NCI-H146 (cell line): Measurements from ENCODE around the gene SWT1.
"Not testable (repeated sequence)": the region's sequence is repeated elsewhere in the genome, so short reads cannot be mapped to it uniquely, and the experiment has no call there.

Experiments
- DNase-seq: peaks from one replicate; lab custom pipeline; 2025; lab: John Stamatoyannopoulos, UW

Gene SWT1

DNA sequence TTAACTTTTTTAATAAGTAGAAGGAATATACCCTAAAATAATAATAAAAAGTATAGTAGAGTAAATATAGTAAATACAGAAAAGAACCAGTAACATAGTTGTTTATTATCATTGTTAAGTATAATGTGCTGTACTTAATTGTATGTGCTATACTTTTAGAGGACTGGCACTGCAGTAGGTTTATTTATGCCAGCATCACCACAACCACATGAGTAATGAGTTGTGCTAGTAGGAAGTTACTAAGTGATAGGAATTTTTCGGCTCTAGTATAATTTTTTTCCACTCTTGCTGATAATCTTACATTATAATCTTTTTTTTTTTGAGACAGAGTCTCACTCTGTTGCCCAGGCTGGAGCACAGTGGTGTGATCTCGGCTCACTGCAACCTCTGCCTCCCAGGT, 88.5 kb downstream of the SWT1 start:
- no peak for DNase-seq

GRCh38 chr1:185249563-185249962, 92.6 kb downstream of the SWT1 start:
- DNase-seq: no peak

- DNase-seq: no peak
Measured at GRCh38 chr1:185250063-185250462, 93.1 kb downstream of the SWT1 start.

DNA sequence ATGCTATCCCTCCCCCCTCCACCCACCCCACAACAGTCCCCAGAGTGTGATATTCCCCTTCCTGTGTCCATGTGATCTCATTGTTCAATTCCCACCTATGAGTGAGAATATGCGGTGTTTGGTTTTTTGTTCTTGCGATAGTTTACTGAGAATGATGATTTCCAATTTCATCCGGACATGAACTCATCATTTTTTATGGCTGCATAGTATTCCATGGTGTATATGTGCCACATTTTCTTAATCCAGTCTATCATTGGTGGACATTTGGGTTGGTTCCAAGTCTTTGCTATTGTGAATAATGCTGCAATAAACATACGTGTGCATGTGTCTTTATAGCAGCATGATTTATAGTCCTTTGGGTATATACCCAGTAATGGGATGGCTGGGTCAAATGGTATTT, 95.0 kb downstream of the SWT1 start:
- DNase-seq: not testable (repeated sequence)

DNA sequence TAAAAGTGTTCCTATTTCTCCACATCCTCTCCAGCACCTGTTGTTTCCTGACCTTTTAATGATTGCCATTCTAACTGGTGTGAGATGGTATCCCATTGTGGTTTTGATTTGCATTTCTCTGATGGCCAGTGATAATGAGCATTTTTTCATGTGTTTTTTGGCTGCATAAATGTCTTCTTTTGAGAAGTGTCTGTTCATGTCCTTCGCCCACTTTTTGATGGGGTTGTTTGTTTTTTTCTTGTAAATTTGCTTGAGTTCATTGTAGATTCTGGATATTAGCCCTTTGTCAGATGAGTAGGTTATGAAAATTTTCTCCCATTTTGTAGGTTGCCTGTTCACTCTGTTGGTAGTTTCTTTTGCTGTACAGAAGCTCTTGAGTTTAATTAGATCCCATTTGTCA, 95.4 kb downstream of the SWT1 start:
- not testable (repeated sequence) for DNase-seq

DNA sequence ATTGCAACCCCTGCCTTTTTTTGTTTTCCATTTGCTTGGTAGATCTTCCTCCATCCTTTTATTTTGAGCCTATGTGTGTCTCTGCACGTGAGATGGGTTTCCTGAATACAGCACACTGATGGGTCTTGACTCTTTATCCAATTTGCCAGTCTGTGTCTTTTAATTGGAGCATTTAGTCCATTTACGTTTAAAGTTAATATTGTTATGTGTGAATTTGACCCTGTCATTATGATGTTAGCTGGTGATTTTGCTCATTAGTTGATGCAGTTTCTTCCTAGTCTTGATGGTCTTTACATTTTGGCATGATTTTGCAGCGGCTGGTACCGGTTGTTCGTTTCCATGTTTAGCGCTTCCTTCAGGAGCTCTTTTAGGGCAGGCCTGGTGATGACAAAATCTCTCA, 98.6 kb downstream of the SWT1 start:
- not testable (repeated sequence) for DNase-seq

- DNase-seq: peak; percentile 35
Measured at GRCh38 chr1:185257116-185257949, 100.4 kb downstream of the SWT1 start.

- DNase-seq: no peak
Measured at GRCh38 chr1:185257950-185258208, 100.9 kb downstream of the SWT1 start.

GRCh38 chr1:185258676-185259075, 101.7 kb downstream of the SWT1 start:
- DNase-seq: no peak

- no peak for DNase-seq
Measured at GRCh38 chr1:185260611-185261010, 103.6 kb downstream of the SWT1 start.

DNA sequence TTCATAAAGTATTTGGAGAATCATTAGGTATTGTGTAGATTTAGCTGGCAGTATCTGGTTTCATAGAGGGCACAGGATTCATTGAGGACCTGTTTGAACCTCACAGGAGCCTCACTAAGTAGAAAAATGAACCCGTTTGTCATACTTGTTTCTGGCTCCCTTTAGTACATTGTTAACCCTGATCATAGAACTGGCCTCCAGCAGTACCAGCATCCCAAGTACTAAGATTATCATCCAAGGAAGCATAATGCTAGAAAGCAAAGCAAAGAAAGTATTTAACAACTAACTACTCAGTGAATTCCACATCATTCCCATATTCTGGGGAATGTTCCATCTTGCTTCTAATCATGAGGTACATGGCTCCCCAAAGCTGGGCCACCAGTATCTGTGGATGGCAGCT, 105.2 kb downstream of the SWT1 start:
- DNase-seq: no peak

DNA sequence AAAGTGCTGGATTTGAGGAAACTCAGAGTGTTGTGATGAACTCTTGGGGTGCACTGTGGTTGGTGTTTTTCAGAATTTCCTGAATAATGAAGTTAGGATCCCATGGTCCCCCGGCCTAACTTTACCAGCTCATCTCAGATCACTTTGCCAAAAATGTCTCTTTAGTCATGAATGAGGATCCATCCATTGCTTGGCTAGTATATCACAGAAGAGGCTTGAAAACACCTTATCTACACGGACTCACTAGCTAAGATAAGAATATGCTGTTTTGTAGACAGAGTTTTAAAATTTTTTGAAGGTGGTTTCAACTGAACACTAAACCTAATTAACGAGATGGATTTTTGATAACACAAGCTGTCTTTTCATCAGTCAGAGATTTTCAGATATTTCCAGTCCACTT, 106.3 kb downstream of the SWT1 start:
- no peak for DNase-seq

- DNase-seq: no peak
Measured at GRCh38 chr1:185263780-185264179, 106.8 kb downstream of the SWT1 start.

DNA sequence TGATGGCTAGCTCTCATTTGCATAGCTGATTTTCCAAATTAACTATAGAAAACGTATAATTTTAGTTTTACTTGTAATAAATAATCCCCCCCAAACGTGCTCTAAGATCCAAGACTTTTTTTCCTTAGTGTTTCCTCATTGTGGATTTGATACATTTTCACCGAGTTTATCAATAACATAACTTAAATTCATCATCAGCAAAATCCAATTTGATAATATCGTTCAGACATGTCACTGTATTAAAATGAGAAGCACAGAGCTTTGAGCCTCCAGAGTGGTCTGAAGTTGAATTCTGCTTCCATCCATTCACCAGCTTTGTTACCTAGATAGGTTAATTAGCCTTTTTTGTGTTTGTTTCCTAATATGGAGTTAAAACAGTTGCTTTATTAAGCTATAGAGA, 108.3 kb downstream of the SWT1 start:
- no peak for DNase-seq

GRCh38 chr1:185267301-185267700, 110.3 kb downstream of the SWT1 start:
- no peak for DNase-seq

DNA sequence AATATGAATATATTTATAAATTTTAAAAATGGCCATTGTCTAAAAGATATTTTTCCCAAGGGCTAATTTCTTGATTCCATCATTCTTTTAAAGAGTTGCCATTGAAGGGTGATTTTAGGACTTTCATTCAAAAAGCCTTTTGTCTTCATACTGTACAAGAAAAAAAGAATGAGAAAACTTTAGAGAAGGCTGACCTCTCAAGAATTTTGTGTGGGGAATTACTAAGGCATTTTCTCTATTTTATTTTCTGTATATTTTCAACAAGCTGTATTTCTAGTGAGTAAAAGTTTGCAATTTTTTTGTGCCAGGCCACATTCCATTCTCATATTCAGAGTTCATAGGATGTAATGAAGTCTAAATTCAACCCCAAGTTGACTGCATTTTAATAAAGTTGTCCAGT, 110.7 kb downstream of the SWT1 start:
- DNase-seq: no peak

GRCh38 chr1:185268352-185268751, 111.4 kb downstream of the SWT1 start:
- DNase-seq: no peak

DNA sequence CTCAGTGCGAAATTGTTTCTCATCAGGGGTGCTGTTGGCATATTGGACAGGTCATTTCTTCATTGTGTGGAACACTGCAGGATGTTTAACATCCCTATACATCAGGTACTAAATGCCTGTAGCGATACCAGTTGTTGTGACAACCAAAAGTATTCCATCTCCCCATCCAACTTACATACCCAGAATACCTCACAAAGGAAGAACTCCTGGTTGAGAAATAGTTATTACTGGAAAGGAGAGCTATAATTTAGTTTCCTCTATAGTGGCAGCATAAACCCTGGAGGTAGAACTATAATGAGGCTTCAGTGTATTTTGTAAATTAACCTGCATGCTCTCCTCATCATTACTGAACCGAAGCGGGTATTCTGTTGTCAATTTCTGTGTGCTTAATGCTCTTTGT, 115.0 kb downstream of the SWT1 start:
- DNase-seq: peak; percentile 47

DNA sequence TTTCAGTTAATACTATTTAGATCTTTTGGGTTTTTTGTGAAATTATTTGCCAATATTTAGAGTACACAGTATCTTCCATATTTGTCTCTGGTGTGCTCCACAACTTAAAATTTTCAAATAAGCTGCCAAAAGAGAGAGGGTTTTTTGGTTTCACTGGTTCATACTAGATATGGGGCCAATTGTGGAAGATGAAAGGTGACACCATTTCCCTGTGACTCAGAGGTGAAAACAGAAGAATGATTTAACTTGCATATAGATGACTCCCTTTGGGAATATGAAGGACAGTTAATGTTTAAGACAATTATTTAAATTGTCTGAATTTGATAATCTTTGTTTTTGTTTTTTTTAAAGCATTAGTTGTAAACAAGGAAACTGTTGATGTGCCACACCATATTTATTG, 122.6 kb downstream of the SWT1 start:
- DNase-seq: no peak

GRCh38 chr1:185280589-185280988, 123.6 kb downstream of the SWT1 start:
- DNase-seq: no peak

- DNase-seq: no peak
Measured at GRCh38 chr1:185281245-185281644, 124.3 kb downstream of the SWT1 start.

DNA sequence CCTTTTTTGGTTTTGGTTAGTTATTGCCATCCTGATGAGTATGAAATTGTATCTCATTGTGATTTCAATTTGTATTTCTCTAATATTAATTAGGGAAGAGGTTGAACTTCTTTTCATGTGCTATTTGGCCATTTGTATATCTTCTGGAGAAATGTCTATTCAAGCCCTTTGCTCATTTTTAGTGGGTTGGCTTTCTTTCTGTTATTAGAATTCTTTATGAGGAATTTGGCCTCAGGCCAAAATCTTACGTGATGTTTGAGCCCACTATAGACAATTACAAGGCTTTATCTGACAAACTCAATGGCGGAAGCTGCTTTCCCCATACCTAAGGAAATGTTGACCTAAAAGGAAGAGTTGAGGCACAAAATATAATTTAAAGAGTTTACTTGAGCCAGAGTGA, 127.1 kb downstream of the SWT1 start:
- DNase-seq: no peak

GRCh38 chr1:185284533-185285276, 127.7 kb downstream of the SWT1 start:
- DNase-seq: no peak

DNA sequence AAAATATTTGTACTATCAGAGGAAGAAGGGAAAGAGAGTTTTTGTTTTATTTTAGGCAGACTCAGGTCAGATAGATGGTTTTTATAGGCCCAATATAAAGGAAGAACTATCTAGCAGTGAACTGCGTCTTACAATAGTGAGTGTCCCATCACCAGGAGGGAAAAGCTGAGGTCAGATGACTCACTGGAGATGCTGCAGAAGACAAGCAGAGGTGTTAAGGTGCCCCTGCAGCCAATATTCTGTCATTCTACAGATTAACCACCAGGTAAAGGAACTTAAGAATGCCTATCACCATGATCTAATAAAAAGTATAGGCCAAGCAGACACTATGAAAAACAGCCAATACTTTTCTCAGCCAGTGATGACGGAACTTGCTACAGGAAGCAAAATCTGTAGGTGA, 130.5 kb downstream of the SWT1 start:
- no peak for DNase-seq
